Fibroblast of the conjunctiva (primary cell): Measurements from ENCODE around the gene SF3B1.
A peak's percentile ranks its signal among the peaks of the same experiment; 100 is the strongest.
"Not testable (repeated sequence)": the region's sequence is repeated elsewhere in the genome, so short reads cannot be mapped to it uniquely, and the experiment has no call there.

Experiments used
- DNase-seq: peaks from one replicate; pipeline ENCODE4 v3.0.0-alpha.2; 2010; ENCODE audit warnings: low read depth

The SF3B1 gene

DNA sequence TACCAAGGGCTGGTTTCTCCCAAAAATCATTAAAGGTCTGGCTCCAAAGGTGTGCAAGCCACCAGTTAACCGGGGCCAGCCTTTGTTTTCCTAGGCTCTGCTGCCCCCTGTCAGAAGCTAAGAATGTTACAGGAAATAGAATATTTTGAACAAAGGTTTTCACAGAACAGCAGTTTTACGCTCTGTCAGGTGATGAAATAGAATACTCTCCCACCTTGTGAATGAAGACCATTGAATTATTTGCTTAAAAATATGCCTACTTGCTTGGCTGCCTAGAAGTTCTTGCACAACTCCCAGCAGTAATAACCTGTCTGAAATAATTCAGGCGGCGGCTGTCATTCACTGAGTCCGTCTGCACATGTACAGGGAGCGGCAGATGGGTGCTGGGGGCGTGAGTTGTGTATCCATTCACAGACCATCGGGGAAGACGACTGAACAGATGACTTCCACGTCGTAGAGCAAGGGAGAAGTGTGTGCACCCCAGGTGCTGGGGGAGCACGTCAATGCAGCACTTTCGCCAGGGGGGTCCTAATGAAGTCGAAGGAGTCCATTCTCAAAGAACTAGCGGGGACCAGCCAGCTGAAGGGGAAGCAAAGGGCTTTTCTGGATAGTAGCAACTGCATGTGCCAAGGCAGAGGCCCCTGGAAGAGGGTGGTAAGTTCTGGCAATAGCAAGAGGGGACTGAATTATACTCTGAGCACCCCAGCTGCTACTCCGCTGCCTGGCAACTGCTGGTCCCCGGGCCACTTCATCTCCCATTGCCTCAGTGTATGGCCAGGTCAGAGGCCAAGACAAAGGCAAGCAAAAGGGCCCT, 56.1 kb downstream of the SF3B1 start:
- no peak for DNase-seq

DNA sequence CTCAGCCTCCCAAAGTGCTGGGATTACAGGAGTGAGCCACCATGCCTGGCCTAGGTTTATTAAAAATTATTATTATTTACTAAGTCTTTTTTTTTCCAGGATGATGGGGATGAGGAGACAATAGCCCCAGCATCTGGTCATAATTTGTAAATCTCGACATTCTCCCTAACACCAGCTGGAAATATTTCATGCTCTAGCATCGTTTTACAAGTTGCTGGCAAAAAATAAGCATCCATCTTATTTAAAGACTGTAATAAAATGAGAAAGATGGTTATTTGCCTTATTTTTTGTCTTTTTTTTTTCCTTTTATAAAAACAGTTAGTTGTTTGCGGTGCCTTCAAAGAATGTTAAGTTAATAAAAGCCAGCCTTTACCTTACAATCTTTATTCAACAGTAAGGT, 56.7 kb downstream of the SF3B1 start:
- DNase-seq, result no peak

DNA sequence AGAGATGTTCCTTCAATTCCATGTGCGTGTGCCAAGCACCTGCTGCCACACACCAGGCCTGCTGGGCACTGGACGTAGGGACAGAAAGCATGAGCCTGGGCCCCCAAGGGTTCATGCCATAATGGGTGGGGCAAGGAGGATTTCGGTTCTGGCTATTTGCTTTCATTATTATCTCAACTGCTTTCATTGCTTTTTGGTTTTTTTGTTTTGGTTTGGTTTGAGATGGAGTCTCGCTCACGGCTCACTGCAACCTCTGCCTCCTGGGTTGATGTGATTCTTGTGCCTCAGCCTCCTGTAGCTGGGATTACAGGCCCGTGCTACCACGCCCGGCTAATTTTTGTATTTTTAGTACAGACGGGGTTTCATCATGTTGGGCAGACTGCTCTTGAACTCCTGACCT, 57.2 kb downstream of the SF3B1 start:
- no peak for DNase-seq

DNA sequence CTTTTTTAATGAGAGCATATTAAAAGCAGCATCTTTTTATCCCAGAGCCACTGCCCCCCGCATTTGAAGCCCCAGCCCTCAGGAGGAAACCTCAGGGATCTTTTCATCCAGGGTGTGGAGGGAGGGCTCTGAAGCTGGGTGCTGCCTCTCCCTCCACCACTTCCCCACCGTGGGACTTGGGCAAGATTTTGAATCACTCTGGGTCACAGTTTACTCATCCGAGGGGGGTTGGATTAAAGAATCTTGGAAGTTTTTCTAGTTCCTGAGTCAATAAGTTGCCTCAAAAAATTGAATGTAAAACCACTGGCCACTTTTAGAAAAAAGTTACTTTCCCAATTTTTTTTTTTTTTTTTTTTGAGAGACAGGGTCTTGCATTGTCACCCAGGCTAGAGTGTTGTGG, 62.2 kb downstream of the SF3B1 start:
- DNase-seq, result no peak

DNA sequence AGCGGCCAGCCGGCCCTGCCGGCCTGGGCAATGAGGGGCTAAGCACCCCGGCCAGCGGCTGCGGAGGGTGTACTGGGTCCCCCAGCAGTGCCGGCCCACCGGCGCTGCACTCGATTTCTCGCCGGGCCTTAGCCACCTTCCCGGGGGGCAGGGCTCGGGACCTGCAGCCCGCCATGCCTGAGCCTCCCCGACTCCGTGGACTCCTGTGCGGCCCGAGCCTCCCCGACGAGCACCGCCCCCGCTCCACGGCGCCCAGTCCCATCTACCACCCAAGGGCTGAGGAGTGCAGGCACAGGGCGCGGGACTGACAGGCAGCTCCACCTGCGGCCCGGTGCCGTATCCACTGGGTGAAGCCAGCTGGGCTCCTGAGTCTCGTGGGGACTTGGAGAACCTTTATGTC, 64.2 kb downstream of the SF3B1 start:
- not testable (repeated sequence) for DNase-seq

DNA sequence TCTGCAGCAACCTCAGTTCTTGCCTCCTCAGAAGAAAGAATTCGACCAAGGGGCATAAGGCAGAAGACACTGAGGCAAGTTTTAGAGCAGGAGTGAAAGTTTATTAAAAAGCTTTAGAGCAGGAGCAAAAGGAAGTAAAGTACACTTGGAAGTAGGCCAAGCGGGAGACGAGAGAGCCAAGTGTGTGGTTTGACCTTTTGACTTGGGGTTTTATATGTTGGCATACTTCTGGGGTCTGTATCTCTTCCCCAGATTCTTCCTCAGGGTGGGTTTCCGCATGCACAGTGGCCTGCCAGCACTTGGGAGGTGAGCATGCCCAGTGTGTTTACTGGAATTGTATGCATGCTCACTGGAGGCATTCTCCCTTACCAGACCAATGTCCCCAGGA, 64.9 kb downstream of the SF3B1 start:
- no peak for DNase-seq

DNA sequence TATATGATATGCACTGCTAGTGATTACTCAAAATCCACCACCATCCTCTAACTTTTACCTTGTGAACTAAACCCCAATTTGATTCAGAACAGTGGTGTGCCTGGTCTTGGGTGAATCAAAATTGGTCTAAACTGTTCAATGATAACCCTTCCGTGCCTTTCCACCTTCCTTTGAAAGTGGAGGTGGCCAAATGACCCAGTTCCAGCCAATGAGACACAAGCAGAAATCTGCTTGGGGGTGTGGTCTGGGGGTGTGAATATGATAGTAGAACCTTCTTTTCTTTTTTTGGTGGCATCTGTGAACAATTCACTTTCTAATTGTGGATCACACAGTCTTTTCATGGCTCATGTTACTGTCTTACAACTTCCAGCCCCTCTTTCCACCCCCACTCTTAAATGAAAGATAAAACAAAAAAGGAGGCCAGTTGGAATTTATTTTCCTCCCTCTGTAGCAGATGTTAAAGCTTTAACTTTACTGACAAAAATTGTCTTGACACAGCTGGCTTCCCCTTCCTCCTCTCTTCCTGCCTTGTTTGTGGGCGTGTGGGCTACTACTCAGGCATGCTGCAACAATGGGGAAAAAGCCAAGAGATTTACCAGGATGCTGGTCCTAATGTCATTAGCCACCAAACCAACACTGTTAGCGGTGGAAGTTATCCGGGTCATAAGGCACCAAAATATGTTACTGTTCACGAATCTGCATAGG, 65.4 kb downstream of the SF3B1 start:
- DNase-seq, result no peak

DNA sequence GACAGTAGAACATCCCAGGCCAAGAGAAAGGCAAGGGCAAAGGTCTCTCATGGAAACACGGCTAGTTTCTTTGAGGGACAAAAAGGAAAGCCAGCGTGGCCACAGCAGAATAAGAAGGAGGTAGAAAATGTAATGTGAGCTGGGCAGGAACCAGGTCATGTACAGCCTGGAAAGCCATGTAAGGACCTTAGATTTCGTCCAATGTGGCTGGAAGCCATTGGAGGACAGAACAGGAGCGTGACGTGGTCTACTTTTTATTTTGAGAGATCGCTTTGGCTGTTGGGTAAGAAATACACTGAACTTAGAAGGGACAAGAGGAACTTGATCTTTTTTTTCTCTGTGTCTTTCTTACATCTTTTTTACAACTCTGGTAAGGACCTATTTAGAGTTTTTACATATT, 66.4 kb downstream of the SF3B1 start:
- no peak for DNase-seq

DNA sequence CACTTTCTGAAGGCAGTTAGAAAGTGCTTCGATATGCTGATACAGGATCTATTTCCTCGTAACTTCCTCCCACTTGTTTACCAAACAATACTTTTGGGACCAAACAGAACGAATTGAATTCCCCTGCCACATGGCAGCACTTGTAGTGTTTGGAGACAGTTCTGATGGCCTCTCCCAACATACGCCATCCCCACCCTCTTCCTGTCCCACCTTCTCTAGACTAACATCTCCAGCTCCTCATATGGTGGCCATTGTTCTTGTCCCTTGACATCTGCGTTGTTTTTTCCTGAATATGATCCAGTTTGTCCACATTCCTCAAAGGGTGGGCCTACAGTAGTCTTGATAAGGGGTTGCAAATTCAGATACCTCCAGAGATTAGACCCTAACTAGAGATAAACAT, 70.8 kb downstream of the SF3B1 start:
- no peak for DNase-seq

DNA sequence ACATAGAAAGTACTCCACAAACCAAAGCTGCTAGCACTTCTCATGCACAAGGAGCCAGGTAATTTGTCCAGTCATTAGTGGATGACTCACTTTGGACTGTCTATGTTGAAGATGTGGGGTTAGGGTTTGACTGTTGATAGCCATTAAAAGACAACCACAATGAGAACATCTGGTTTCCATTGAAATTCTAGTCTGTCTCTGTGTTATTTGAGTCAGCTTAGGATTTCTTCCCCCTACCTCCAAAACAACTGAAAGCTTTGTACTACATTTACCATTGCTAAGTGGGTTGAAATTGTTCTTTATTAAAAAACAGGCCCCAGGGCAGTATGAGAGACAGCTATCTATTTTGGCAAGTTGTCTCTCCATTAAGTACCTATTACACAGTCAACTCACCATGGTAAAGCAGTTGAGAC, 74.1 kb downstream of the SF3B1 start:
- DNase-seq, result peak; percentile 9

DNA sequence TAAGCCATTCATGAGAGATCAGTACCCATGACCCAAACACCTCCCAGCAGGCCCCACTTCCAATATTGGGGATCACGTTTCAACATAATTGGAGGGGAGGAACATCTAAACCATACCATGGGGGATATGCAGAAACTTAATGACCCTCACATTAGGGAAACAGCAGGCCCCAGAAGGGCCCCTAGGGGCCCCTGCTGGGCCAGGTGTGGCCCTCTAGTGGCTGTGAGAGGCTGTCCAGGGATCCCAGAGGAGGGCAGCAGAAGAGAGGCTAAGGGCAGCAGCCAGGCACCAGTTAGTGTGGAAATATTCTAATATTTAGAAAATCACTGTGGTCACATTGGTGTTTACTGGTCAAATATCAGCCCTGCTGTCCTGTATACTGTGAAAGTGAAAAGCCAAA, 75.0 kb downstream of the SF3B1 start:
- no peak for DNase-seq

DNA sequence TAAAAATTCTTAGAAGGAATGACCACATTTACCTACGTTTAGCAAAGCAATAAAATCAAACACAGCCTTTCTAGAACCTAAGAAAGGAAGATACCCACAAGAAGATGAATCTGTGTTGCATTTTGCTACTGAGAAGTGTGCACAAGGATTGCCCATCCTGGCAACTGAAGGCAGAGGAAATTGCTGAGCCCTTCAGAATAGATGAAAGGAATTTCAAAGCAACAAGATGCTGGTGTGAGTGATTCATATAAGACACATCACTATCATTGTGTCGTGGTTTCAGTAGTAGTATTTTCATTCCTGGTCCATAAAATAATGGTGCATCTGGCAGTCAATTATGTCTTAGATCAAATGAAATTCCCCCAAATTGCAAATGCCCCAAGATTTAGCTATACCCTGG, 75.9 kb downstream of the SF3B1 start:
- DNase-seq, result no peak

DNA sequence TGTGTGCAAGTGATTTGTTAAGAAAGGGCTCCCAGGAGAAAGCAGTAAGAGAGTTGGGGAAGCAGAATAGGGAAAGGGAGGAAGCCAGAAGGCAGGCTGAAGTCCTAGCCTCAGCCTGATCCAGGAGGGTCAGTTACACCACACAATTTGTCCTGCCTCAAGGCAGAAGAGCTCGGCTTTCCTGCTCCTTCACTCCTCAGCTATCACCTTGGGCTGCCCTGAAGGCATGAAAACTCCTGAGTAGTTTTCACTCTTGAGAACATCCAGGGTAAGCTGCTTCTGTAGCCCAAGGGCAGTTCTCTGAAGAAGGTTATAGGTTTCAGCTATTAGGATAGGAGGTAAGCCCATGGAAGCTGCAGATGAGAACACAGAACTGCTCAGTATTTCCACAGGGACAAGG, 76.8 kb downstream of the SF3B1 start:
- DNase-seq, result no peak

DNA sequence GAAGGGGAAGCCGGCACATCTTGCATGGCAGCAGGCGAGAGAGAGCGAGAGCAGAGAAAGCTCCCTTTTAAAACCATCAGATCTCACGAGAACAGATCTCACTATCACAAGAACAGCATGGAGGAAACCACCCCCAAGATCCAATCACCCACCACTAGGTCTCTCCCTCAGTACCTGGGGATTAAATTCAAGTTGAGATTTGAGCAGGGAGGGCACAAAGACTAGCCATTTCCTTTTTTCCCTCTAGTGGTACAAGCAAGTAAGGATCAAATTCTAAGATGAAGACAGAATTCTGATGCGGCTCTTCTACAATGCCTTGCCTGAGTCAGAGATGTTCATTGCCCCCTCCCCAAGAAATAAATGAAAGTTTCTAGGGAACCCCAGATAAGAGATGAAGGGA, 78.7 kb downstream of the SF3B1 start:
- DNase-seq, result no peak

DNA sequence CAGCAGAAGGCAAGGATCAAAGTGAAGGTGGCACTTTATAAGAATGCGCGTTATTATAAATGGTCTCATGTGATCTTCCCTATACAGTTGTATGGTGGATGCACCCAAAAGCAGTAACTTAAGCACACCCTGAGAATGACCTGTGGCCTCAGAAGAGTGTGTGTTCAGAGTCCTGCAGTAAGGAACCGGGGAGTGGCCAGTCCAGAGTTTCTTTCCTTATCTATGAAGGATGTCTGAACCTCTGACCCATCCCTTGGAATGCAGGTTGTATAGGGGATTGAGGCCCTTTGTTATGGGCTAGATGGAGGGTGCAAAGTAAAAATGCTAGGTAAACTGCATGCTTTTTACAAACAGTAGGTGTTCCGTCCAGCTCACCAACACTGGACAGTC, 80.7 kb downstream of the SF3B1 start:
- no peak for DNase-seq

DNA sequence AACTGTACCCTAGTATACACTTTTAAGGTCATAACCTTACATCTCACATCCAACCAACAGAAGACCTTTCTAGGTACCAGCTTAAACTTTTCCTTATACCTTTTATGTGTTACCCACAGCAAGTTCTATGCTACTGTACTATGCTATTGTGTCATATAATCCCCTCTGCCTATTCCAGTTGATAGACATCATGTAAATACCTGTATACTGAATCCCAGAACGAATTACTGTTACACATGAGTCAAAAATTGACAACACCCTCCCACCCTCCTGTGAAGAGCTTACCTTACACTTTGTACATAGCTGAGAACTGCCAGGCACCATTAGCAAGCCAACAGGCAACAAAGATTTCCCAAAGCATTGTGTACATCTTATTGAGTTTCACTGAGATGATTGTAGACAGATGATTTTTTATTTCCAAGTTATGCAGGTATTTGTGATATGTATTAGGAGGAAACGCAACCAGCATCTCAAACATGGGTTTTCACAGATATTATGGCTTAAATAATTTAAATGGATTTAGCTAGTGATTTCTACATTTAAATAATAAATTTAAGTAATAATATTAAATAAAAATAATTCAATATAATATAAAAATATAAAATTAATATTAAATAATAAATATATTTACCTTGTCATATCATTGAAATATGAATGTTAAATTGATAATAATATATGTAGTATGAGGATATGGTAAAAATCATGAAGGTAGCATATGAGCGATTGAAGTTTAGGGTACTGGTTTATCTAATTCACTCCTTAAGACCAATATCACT, 81.2 kb downstream of the SF3B1 start:
- DNase-seq, result no peak

DNA sequence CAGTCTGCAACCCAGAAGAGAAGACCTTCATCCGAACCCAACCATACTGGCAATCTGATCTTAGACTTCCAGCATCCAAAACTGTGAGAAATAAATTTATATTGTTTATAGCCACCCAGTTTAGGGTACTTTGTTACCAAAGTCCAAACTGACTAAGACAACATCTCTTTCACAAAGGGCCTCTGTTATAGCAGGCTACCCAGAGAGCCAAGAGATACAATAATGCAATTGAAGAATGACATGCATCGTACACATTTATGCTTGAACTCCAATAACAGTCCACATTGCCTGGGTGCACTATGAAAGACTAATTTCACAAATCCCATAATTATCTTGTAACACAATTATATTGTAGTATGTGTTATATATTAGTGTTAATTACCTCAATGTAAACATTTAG, 85.1 kb downstream of the SF3B1 start:
- DNase-seq, result no peak

DNA sequence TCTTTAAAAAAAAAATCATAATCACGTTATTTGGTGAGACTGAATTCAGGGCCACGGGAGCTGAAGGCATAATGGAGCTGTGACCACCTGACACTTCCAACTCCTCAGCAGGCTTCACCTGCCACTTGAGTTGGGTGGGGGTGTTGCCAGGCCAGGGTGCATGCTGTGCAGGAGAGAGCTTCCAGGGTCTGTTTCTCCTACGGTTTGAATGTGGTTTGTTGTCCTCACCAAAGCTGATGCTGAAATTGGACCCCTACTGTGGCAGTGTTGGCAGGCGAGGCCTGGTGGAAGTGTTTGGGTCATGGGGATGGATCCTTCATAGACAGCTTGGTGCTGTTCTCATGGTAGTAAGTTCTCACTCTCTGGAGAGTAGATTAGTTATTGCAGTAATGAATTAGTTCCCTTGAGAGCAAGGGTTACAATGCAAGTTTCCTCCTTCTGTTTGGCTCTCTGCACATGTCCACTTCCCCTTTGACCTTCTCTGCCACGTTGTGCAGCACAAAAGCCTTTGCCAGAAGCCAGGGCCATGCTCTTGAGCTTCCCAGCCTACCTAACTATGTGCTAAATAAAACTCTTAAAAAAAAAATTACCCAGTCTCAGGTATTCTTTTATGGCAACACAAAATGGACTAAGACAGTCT, 86.0 kb downstream of the SF3B1 start:
- DNase-seq, result no peak

DNA sequence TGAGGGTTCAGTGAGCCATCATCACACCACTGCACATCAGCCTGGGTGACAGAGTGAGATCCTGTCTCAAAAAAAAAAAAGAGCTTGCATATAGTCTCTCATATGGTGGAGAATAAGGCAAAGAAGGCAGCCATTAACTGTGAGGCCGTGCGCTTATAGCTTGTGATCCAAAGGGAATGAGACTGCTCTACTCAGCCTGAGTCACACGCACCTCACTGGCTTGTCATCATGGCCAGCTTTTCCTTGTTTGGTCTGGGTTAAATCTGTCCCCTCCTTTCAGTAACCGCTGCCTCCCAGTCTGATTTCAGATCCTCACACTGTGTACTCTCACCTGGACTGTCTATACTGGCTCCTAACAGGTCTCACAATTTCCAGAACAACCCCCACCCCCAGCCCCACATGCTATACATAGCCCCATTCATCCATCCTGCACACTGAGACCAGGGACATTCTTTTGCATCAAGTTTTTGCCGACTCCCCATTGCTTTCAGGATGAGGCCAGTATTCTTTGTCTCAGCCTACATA, 88.9 kb downstream of the SF3B1 start:
- DNase-seq, result no peak

DNA sequence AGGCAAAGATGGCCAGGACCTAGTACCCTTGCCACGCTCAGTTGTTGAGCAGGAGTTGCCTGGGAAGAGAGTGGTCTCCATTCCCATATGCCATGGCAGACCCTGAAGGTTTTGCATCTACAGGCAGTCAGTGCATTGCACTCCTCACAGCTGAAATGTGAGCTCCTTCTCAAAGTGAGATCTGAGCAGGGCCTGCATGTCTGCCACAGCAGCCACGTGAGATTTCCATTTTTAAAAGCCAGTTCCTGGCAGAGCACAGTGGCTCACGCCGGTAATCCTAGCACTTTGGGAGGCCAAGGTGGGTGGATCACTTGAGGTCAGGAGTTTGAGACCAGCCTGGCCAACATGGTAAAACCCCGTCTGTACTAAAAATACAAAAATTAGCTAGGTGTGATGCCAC, 90.9 kb downstream of the SF3B1 start:
- DNase-seq, result not testable (repeated sequence)

DNA sequence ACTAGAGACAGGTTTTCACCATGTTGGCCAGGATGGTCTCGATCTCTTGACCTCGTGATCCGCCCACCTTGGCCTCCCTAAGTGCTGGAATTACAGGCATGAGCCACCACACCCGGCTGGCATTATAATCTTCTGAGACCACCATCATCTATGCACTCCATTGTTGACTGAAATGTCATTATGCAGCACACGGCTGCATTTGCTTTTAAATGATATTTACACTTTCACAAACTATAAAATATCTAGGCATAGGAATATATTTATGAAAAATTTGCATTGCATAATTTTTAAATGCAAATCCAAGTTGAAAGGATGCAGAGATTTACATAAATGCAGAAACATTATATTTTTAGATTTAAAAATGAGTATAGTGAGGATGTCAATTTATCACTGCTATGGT, 94.2 kb downstream of the SF3B1 start:
- no peak for DNase-seq
